ENCODE results near the gene ZNF587.
"Not testable (repeated sequence)": the region's sequence is repeated elsewhere in the genome, so short reads cannot be mapped to it uniquely, and the experiment has no call there.

Gene ZNF587

GRCh38 chr19:57888107-57888559, 38.5 kb downstream of the ZNF587 start:
- DNase-seq: no peak

GRCh38 chr19:57888560-57889231, 39.0 kb downstream of the ZNF587 start, which contains the start of gene ZNF814:
Gene ZNF814 (minus strand): TSS chr19:57889037. CDS start chr19:57888802, 235 bp downstream.
- DNase-seq: peak; percentile 83

GRCh38 chr19:57890706-57891105, 41.0 kb downstream of the ZNF587 start:
- DNase-seq: not testable (repeated sequence)

- DNase-seq: no peak
Observed at GRCh38 chr19:57900311-57900710, 50.7 kb downstream of the ZNF587 start.

GRCh38 chr19:57903618-57904184, 54.0 kb downstream of the ZNF587 start:
- no peak for DNase-seq

- no peak for DNase-seq
Observed at GRCh38 chr19:57905258-57905657, 55.6 kb downstream of the ZNF587 start.

- DNase-seq: no peak
Observed at GRCh38 chr19:57907394-57907793, 57.7 kb downstream of the ZNF587 start.

- DNase-seq: no peak
Observed at GRCh38 chr19:57914531-57914930, 64.9 kb downstream of the ZNF587 start.

Measured in CD4-positive, alpha-beta T cell treated with Interferon gamma for 1 hour (primary cell).